GM10266 (cell line): ENCODE measurements around the gene GLT8D1.

Source experiments
- DNase-seq: peaks from one replicate; pipeline ENCODE4 v3.0.0; 2012; ENCODE audit errors: extremely low spot score
- CTCF ChIP-seq: IDR thresholded peaks from 2 replicates; pipeline ENCODE4 v1.5.1; 2012; ENCODE audit warnings: mild to moderate bottlenecking, low read depth; ENCODE audit not compliant: control insufficient read depth, insufficient read depth; ENCODE audit errors: missing control alignments

GLT8D1 gene

DNA sequence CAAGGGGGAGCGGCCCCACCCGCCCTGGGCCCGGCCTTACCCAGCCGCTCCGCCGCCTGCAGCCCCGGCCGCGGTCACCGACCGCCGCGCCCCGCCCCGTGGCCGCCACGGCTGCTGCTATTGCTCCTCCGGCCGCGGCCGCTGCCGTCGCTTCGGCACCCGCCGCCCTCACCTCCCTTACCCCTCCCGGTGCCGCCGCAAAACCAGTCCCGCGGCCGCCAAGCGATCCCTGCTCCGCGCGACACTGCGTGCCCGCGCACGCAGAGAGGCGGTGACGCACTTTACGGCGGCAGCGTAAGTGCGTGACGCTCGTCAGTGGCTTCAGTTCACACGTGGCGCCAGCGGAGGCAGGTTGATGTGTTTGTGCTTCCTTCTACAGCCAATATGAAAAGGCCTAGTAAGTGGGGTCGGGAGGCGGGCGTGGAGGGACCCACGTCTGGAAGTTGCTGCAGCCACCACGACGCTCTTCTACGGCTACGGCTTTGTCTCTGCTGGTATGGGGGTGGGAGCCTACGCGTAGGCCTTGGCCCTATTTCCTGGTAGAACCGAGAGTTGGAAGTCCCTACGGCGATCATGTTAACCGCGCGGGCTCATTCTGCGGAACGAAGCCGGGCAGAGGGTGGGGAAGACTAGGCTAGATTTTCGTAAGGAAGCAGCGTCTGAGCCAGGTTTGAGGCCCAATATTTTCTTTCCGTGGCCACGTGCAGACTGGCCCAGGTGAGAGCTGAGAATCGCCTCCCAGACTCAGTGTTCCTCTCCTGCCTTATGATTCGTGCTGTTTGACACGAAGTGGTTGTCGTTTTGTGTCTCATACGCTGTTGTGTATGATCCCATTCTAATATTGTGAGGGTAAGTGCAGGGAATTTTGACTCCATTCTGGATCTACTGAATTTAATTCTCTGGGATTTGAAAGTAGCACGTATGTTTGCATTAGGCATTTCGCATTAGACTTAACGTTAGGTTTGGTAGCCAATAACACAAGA, 19.6 kb downstream of the GLT8D1 start, which contains the start of the genes GNL3 and PBRM1:
Gene GNL3 (plus strand): TSS at position 324 of the 983 bp plus-strand sequence. CDS start 61 bp downstream, at position 385.
Gene PBRM1 (minus strand): TSS at position 205 of the 983 bp plus-strand sequence.
- DNase-seq: peak; percentile 92
- TF ChIP-seq CTCF: no peak

GRCh38 chr3:52685285-52685708, 20.3 kb downstream of the GLT8D1 start:
- TF ChIP-seq CTCF: no peak

DNA sequence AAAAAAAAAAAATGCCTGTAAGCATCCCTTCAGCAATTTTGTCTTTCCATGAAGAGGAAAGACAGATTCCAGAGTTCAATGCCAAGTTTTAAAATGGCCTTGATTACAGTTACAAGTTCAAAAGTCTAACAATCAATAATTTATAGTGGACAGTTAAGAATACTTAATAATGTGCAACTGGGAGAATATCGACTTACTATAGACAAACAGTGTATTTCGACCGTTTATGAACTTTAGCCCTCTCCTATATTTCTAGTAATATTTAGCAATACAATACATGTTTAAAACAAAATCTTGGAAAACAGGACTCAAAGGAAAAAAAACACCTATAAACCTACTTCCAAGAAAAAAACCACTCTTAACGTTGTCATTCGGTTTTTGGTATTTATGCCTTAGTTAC, 21.4 kb downstream of the GLT8D1 start:
- TF ChIP-seq CTCF: no peak
- DNase-seq: no peak

More at GRCh38 chr3:52685285-52685708, 20.3 kb downstream of the GLT8D1 start:
- DNase-seq: peak; percentile 96

DNA sequence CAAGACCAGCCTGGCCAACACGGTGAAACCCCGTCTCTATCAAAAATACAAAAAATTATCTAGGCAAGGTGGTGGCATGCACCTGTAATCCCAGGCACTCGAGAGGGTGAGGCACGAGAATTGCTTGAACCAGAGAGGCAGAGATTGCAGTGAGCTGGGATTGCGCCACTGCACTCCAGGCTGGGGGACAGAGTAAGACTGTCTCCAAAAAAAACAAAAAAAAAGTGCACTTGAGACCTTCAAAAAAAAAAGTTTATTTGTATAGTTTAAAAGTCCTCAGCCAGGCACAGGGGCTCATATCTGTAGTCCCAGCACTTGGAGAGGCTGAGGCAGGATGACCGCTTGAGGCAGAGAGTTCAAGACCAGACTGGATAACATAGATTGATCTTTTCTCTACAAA, 22.0 kb downstream of the GLT8D1 start:
- TF ChIP-seq CTCF: no peak

DNA sequence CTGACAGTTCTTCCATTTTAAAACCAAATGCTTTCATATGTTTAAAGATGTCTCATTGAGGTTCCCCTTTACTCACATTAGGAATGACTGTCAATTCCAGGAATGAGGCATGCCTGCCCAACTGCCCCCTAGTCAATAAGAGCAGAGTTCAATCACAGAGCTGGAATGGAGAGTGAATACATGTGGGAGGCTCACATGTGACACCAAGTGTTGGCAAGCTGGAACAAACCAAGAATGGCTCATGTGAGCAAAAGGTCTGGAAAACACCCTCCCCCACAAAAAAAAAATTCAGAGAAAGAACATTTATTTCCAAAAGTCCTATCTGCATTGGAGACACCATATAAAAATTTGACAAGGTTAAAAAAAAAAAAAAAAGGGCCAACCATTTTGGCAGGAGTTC, 23.6 kb downstream of the GLT8D1 start:
- TF ChIP-seq CTCF: peak; percentile 38
- no peak for DNase-seq

More for the DNA sequence above, 22.0 kb downstream of the GLT8D1 start:
- DNase-seq: no peak

GRCh38 chr3:52681596-52681995, 24.0 kb downstream of the GLT8D1 start:
- no peak for DNase-seq
- TF ChIP-seq CTCF: no peak

- no peak for DNase-seq
- TF ChIP-seq CTCF: no peak
Measured at GRCh38 chr3:52679811-52680210, 25.8 kb downstream of the GLT8D1 start.
